DOHH2 (cell line): ENCODE measurements around the gene HCN4.

Source experiments
- EZH2phosphoT487 ChIP-seq: fragments of 200-600 bp; sonication (generic); IDR thresholded peaks from 2 replicates; pipeline ENCODE4 v1.6.1; 2017; ENCODE audit warnings: borderline replicate concordance, mild to moderate bottlenecking, antibody characterized with exemption, low read length, moderate library complexity, mixed read lengths
- TF ChIP-seq, protein P1 (sequence below): fragments of 200-600 bp; sonication (generic); IDR thresholded peaks from one replicate; pipeline ENCODE4 v1.5.1; 2014; ENCODE audit warnings: antibody characterized with exemption, mild to moderate bottlenecking, low read depth, low read length; ENCODE audit not compliant: poor library complexity, severe bottlenecking

DNA sequence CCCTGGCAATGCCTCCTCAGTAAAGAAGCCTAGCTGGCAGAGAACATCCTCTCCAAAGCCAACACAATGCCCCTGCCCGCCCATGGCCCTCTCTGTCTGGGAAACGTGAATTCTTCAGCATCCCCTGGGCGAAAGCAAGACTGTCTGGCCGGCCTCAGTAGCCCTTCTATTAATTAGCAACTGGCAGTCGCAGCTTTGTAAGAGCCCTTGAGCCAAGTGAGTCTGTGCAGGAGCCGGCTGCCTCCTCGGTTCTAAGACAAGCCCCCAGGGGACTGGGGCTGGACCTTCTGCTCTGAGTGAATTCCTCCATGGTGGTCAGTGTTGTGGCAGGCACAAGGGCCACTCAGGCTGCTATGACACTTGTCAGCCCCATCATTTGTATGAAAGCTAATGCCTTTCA lies 7.4 kb downstream of the HCN4 start:
- TF ChIP-seq, protein P1, sequence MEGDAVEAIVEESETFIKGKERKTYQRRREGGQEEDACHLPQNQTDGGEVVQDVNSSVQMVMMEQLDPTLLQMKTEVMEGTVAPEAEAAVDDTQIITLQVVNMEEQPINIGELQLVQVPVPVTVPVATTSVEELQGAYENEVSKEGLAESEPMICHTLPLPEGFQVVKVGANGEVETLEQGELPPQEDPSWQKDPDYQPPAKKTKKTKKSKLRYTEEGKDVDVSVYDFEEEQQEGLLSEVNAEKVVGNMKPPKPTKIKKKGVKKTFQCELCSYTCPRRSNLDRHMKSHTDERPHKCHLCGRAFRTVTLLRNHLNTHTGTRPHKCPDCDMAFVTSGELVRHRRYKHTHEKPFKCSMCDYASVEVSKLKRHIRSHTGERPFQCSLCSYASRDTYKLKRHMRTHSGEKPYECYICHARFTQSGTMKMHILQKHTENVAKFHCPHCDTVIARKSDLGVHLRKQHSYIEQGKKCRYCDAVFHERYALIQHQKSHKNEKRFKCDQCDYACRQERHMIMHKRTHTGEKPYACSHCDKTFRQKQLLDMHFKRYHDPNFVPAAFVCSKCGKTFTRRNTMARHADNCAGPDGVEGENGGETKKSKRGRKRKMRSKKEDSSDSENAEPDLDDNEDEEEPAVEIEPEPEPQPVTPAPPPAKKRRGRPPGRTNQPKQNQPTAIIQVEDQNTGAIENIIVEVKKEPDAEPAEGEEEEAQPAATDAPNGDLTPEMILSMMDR = no peak
- no peak for TF ChIP-seq EZH2phosphoT487
